CD4-positive, alpha-beta memory T cell (primary cell): ENCODE results near the gene OIT3. TPM values are rescaled to one million over a fixed set of nuclear protein-coding genes. Genes with fewer than 3 reads are reported as not detected.

Experiments
- CTCF ChIA-PET: fragments of 350-600 bp; sonication (Branson Sonifier 250); formaldehyde crosslinking; loops from one replicate; lab custom pipeline; 2021; ENCODE audit warnings: inconsistent platforms; ENCODE audit not compliant: partially characterized antibody; lab: Charles Lee
- POLR2A ChIA-PET: fragments of 350-600 bp; sonication (Branson Sonifier 250); formaldehyde crosslinking; loops from one replicate; lab custom pipeline; 2021; ENCODE audit not compliant: partially characterized antibody; lab: Charles Lee
- DNase-seq, 5 donors: peaks; one replicate each; pipeline versions ENCODE4 v3.0.0 to v3.0.0-alpha.2; 2020 to 2022; ENCODE audit warnings: mixed read lengths in 1 of 5
- H3K27ac ChIP-seq: one replicate; pipeline ENCODE4 v1.7.0; 2013; ENCODE audit warnings: low read depth, low read length
- H3K27me3 ChIP-seq: 2 replicates; pipeline ENCODE4 v1.7.0; 2013; ENCODE audit warnings: mild to moderate bottlenecking, low read length, moderate library complexity; ENCODE audit not compliant: insufficient read depth
- H3K36me3 ChIP-seq: 2 replicates; pipeline ENCODE4 v1.7.0; 2013; ENCODE audit warnings: mild to moderate bottlenecking, low read length, moderate library complexity; ENCODE audit not compliant: insufficient read depth
- H3K4me1 ChIP-seq: 2 replicates; pipeline ENCODE4 v1.7.0; 2013; ENCODE audit warnings: mild to moderate bottlenecking, low read length, moderate library complexity; ENCODE audit not compliant: insufficient read depth
- H3K4me3 ChIP-seq, 2 donors: one replicate each; pipeline ENCODE4 v1.7.0; 2013; ENCODE audit warnings: low read length in 2 of 2, mild to moderate bottlenecking in 1 of 2
- H3K9me3 ChIP-seq, 2 donors: one replicate each; pipeline ENCODE4 v1.7.0; 2013; ENCODE audit warnings: low read length in 2 of 2, control low read depth in 1 of 2; ENCODE audit not compliant: control insufficient read depth in 1 of 2
- H3K27ac Mint-ChIP-seq, 7 donors: one replicate each; pipeline ENCODE4 v1.8.0; 2020 to 2021; ENCODE audit warnings: mixed read lengths in 7 of 7, mild to moderate bottlenecking in 6 of 7, inconsistent platforms in 3 of 7, moderate library complexity in 3 of 7
- H3K27me3 Mint-ChIP-seq, 2 donors: one replicate each; pipeline ENCODE4 v1.8.0; 2020 to 2021; ENCODE audit warnings: mixed read lengths in 2 of 2
- H3K36me3 Mint-ChIP-seq, 2 donors: one replicate each; pipeline ENCODE4 v1.8.0; 2020 to 2021; ENCODE audit warnings: mixed read lengths in 2 of 2, inconsistent platforms in 1 of 2, mild to moderate bottlenecking in 1 of 2
- H3K4me1 Mint-ChIP-seq, 4 donors: one replicate each; pipeline ENCODE4 v1.8.0; 2020 to 2021; ENCODE audit warnings: mixed read lengths in 4 of 4, mild to moderate bottlenecking in 1 of 4
- H3K4me3 Mint-ChIP-seq, 8 donors: one replicate each; pipeline ENCODE4 v1.8.0; 2020 to 2021; ENCODE audit warnings: mixed read lengths in 8 of 8, mild to moderate bottlenecking in 7 of 8, moderate library complexity in 6 of 8, inconsistent platforms in 3 of 8
- H3K9me3 Mint-ChIP-seq, 8 donors: one replicate each; pipeline ENCODE4 v1.8.0; 2020 to 2021; ENCODE audit warnings: mixed read lengths in 8 of 8, mild to moderate bottlenecking in 5 of 8, inconsistent platforms in 3 of 8, moderate library complexity in 1 of 8
- intact Hi-C: fragments of 100-400 bp; cut with micrococcal nuclease; formaldehyde crosslinking; loops from one replicate; pipeline ENCODE4 v1.15.1; 2023
- polyA plus RNA-seq, 2 donors: library from polyadenylated mRNA; unstranded; fragments of 300-500 nt; fragmentation: Illumina TruSeq; gene quantifications; one replicate each; pipeline ENCODE4 v1.2.3, GENCODE V29; 2021
- total RNA-seq, 2 experiments: library from RNA; stranded (reverse); gene quantifications; one replicate each; pipeline ENCODE4 v1.2.3, GENCODE V29; 2021

OIT3 gene
- total and polyA plus RNA-seq, 4 experiments from 2014 or later = 0.20 TPM; not detected in 3

GRCh38 chr10:72948762-72949161 lies 55.2 kb downstream of the OIT3 start:
- intact Hi-C loops = no loop called here
- no peaks in the 10 kb centered on the region for H3K9me3 ChIP-seq
- no peak overlapping the region for H3K27ac Mint-ChIP-seq

GRCh38 chr10:72951760-72952159 lies 58.2 kb downstream of the OIT3 start:
- Mint-ChIP-seq H3K4me1 (no peaks in the 10 kb centered on the region), H3K9me3 (no peaks in the 10 kb centered on the region), H3K27ac (no peak overlapping the region), H3K36me3 (no peaks in the 10 kb centered on the region), H3K4me3 (no peak overlapping the region), H3K27me3 (peaks cover 8 to 13% of the 10 kb centered on the region in 2 donors)
- intact Hi-C loops = no loop called here
- DNase-seq = no peak
- H3K27ac ChIP-seq = no peak overlapping the region
- H3K9me3 ChIP-seq = no peaks in the 10 kb centered on the region
- no peak overlapping the region for H3K4me3 ChIP-seq
- ChIA-PET CTCF (no interaction called here), POLR2A (no interaction called here)
- no peaks in the 10 kb centered on the region for H3K36me3 ChIP-seq
- no peaks in the 10 kb centered on the region for H3K27me3 ChIP-seq
- no peaks in the 10 kb centered on the region for H3K4me1 ChIP-seq

More at GRCh38 chr10:72948762-72949161, 55.2 kb downstream of the OIT3 start:
- Histone ChIP-seq H3K4me1 (no peaks in the 10 kb centered on the region), H3K36me3 (no peaks in the 10 kb centered on the region), H3K27ac (no peak overlapping the region), H3K27me3 (no peaks in the 10 kb centered on the region), H3K4me3 (no peak overlapping the region)
- H3K36me3 Mint-ChIP-seq = no peaks in the 10 kb centered on the region
- no peaks in the 10 kb centered on the region for H3K9me3 Mint-ChIP-seq
- H3K4me3 Mint-ChIP-seq = no peak overlapping the region
- peaks cover 8 to 10% of the 10 kb centered on the region in 2 donors for H3K27me3 Mint-ChIP-seq
- H3K4me1 Mint-ChIP-seq = no peaks in the 10 kb centered on the region
- ChIA-PET POLR2A (no interaction called here), CTCF (no interaction called here)
- no peak for DNase-seq

GRCh38 chr10:72952189-72952588 lies 58.6 kb downstream of the OIT3 start:
- ChIA-PET CTCF (no interaction called here), POLR2A (no interaction called here)
- H3K36me3 Mint-ChIP-seq = no peaks in the 10 kb centered on the region
- H3K4me1 Mint-ChIP-seq = no peaks in the 10 kb centered on the region
- Histone ChIP-seq H3K4me3 (no peak overlapping the region), H3K27me3 (no peaks in the 10 kb centered on the region), H3K27ac (no peak overlapping the region), H3K36me3 (no peaks in the 10 kb centered on the region), H3K4me1 (no peaks in the 10 kb centered on the region), H3K9me3 (no peaks in the 10 kb centered on the region)
- no peak overlapping the region for H3K4me3 Mint-ChIP-seq
- no peaks in the 10 kb centered on the region for H3K9me3 Mint-ChIP-seq
- no peak for DNase-seq
- no peak overlapping the region for H3K27ac Mint-ChIP-seq
- H3K27me3 Mint-ChIP-seq = peaks cover 8 to 13% of the 10 kb centered on the region in 2 donors
- intact Hi-C loops = no loop called here

- Histone ChIP-seq H3K4me3 (no peak overlapping the region), H3K9me3 (no peaks in the 10 kb centered on the region), H3K27ac (no peak overlapping the region), H3K4me1 (no peaks in the 10 kb centered on the region), H3K27me3 (no peaks in the 10 kb centered on the region), H3K36me3 (no peaks in the 10 kb centered on the region)
- H3K36me3 Mint-ChIP-seq = no peaks in the 10 kb centered on the region
- intact Hi-C loops = no loop called here
- no peak for DNase-seq
- POLR2A ChIA-PET = no interaction called here
- H3K9me3 Mint-ChIP-seq = no peaks in the 10 kb centered on the region
- peaks cover 9 to 10% of the 10 kb centered on the region in 2 donors for H3K27me3 Mint-ChIP-seq
- no peaks in the 10 kb centered on the region for H3K4me1 Mint-ChIP-seq
- H3K4me3 Mint-ChIP-seq = no peak overlapping the region
- H3K27ac Mint-ChIP-seq = no peak overlapping the region
- CTCF ChIA-PET = no interaction called here
Observed at GRCh38 chr10:72952642-72953158, 59.2 kb downstream of the OIT3 start.

GRCh38 chr10:72953687-72954086 lies 60.1 kb downstream of the OIT3 start:
- intact Hi-C loops = no loop called here
- no peak overlapping the region for H3K4me3 Mint-ChIP-seq
- no peaks in the 10 kb centered on the region for H3K36me3 ChIP-seq
- ChIA-PET CTCF (no interaction called here), POLR2A (no interaction called here)
- no peaks in the 10 kb centered on the region for H3K9me3 Mint-ChIP-seq
- H3K4me3 ChIP-seq = no peak overlapping the region
- H3K27ac ChIP-seq = no peak overlapping the region
- H3K4me1 Mint-ChIP-seq = no peaks in the 10 kb centered on the region
- peaks cover 6 to 9% of the 10 kb centered on the region in 2 donors for H3K27me3 Mint-ChIP-seq
- no peaks in the 10 kb centered on the region for H3K4me1 ChIP-seq
- no peaks in the 10 kb centered on the region for H3K36me3 Mint-ChIP-seq
- H3K27ac Mint-ChIP-seq = no peak overlapping the region
- no peaks in the 10 kb centered on the region for H3K27me3 ChIP-seq
- H3K9me3 ChIP-seq = no peaks in the 10 kb centered on the region
- DNase-seq = peak in 1 of 5 donors; percentile 31

GRCh38 chr10:72954230-72954595 lies 60.7 kb downstream of the OIT3 start:
- peaks cover 6 to 9% of the 10 kb centered on the region in 2 donors for H3K27me3 Mint-ChIP-seq
- no peaks in the 10 kb centered on the region for H3K4me1 Mint-ChIP-seq
- H3K36me3 ChIP-seq = no peaks in the 10 kb centered on the region
- H3K4me3 ChIP-seq = no peak overlapping the region
- intact Hi-C loops = no loop called here
- no peaks in the 10 kb centered on the region for H3K4me1 ChIP-seq
- no peak for DNase-seq
- no peak overlapping the region for H3K27ac ChIP-seq
- H3K4me3 Mint-ChIP-seq = no peak overlapping the region
- H3K9me3 Mint-ChIP-seq = no peaks in the 10 kb centered on the region
- CTCF ChIA-PET = no interaction called here
- no peak overlapping the region for H3K27ac Mint-ChIP-seq
- POLR2A ChIA-PET = no interaction called here
- no peaks in the 10 kb centered on the region for H3K36me3 Mint-ChIP-seq
- no peaks in the 10 kb centered on the region for H3K9me3 ChIP-seq
- H3K27me3 ChIP-seq = no peaks in the 10 kb centered on the region

GRCh38 chr10:72954596-72955554 lies 61.3 kb downstream of the OIT3 start, which contains the start of gene PLA2G12B:
Gene PLA2G12B (minus strand): TSS chr10:72954806. CDS start chr10:72954685, 121 bp downstream.
- Histone ChIP-seq H3K27me3 (no peaks in the 10 kb centered on the region), H3K9me3 (no peaks in the 10 kb centered on the region), H3K4me1 (no peaks in the 10 kb centered on the region), H3K4me3 (no peak within 1 kb of the TSS), H3K27ac (no peak within 1 kb of the TSS), H3K36me3 (no peaks in the 10 kb centered on the region)
- H3K9me3 Mint-ChIP-seq = no peaks in the 10 kb centered on the region
- H3K4me1 Mint-ChIP-seq = no peaks in the 10 kb centered on the region
- H3K27me3 Mint-ChIP-seq = peaks cover 6 to 12% of the 10 kb centered on the region in 2 donors
- POLR2A ChIA-PET = no interaction called here
- H3K4me3 Mint-ChIP-seq = no peak within 1 kb of the TSS
- no peak for DNase-seq
- CTCF ChIA-PET = no interaction called here
- intact Hi-C loops = no loop called here
- no peaks in the 10 kb centered on the region for H3K36me3 Mint-ChIP-seq
- H3K27ac Mint-ChIP-seq = peak within 1 kb of the TSS in 1 of 7 donors; percentile 50
